ENCODE results near the gene FLAD1.
A peak's percentile ranks its signal among the peaks of the same experiment; 100 is the strongest.

FLAD1 gene

GRCh38 chr1:154937085-154937987, 45.8 kb upstream of the FLAD1 start:
- TF ChIP-seq L3MBTL2 (conservative IDR thresholded peaks at IDR 0.05) (peak; percentile 22; the same call in 1 of the 2 replicates), LEF1 (IDR thresholded peaks at IDR 0.05; ENCODE audit: borderline replicate concordance) (no peak), SUZ12 (IDR thresholded peaks at IDR 0.05) (no peak), CTBP1 (IDR thresholded peaks at IDR 0.05; ENCODE audit: borderline replicate concordance) (no peak), PKNOX1 (IDR thresholded peaks at IDR 0.05) (peak; percentile 96), ARNT (IDR thresholded peaks at IDR 0.05) (no peak), HDGF (IDR thresholded peaks at IDR 0.05; ENCODE audit: borderline replicate concordance) (no peak), FOXK2 (IDR thresholded peaks at IDR 0.05) (no peak), TARDBP (IDR thresholded peaks at IDR 0.05) (no peak), BHLHE40 (IDR thresholded peaks at IDR 0.05; ENCODE audit: borderline replicate concordance) (peak; percentile 96), SP1 (IDR thresholded peaks at IDR 0.05) (no peak), FOXM1 (IDR thresholded peaks at IDR 0.05; ENCODE audit: borderline replicate concordance) (peak; percentile 62; the same call in 1 of the 2 replicates), ELF4 (IDR thresholded peaks at IDR 0.05) (no peak)
- POLR2A ChIA-PET: interaction anchor here (0.8 to 3.2 kb wide), 19 partner anchors 8 to 327 kb away, joined by 3 to 18 read pairs (median 5); partner anchors contain the start of genes ADAM15, PBXIP1, PYGO2 and SHC1
- CTCF ChIA-PET: interaction anchor here (0.6 to 1.7 kb wide), 3 partner anchors 18 to 269 kb away, joined by 3 to 4 read pairs (median 3); partner anchors contain the start of genes PBXIP1 and SHC1
- peak; percentile 95 for DNase-seq (ENCODE audit: extremely low spot score)

GRCh38 chr1:154937988-154938386, 45.2 kb upstream of the FLAD1 start:
- DNase-seq (ENCODE audit: extremely low spot score): no peak
- POLR2A ChIA-PET: interaction anchor here (1.1 to 3.2 kb wide), 4 partner anchors 18 to 62 kb away, joined by 3 to 18 read pairs (median 8); partner anchors contain the start of genes PBXIP1 and SHC1

GRCh38 chr1:154938604-154939399, 44.3 kb upstream of the FLAD1 start:
- no peak for DNase-seq (ENCODE audit: extremely low spot score)
- CTCF ChIA-PET: interaction anchor here (0.9 to 1.0 kb wide), 2 partner anchors 13 to 269 kb away, joined by 3 to 4 read pairs; no protein-coding TSS in a partner anchor
- TF ChIP-seq NFRKB (IDR thresholded peaks at IDR 0.05): no peak
- no peak for TF ChIP-seq LEF1 (IDR thresholded peaks at IDR 0.05; ENCODE audit: borderline replicate concordance)
- TF ChIP-seq ELF4 (IDR thresholded peaks at IDR 0.05): no peak
- POLR2A ChIA-PET: interaction anchor here (1.1 to 3.2 kb wide), 2 partner anchors 17 to 61 kb away, joined by 3 to 18 read pairs; partner anchors contain the start of gene PBXIP1

More at GRCh38 chr1:154937988-154938386, 45.2 kb upstream of the FLAD1 start:
- CTCF ChIA-PET: interaction anchor here (0.6 kb wide), 1 partner anchor 269 kb away, joined by 3 read pairs; no protein-coding TSS in a partner anchor
- TF ChIP-seq PKNOX1 (IDR thresholded peaks at IDR 0.05): no peak
- no peak for TF ChIP-seq FOXM1 (IDR thresholded peaks at IDR 0.05; ENCODE audit: borderline replicate concordance)
- TF ChIP-seq HDGF (IDR thresholded peaks at IDR 0.05; ENCODE audit: borderline replicate concordance): no peak
- TF ChIP-seq ARNT (IDR thresholded peaks at IDR 0.05): no peak
- no peak for TF ChIP-seq ELF4 (IDR thresholded peaks at IDR 0.05)
- TF ChIP-seq TARDBP (IDR thresholded peaks at IDR 0.05): no peak
- no peak for TF ChIP-seq L3MBTL2 (conservative IDR thresholded peaks at IDR 0.05)
- no peak for TF ChIP-seq BHLHE40 (IDR thresholded peaks at IDR 0.05; ENCODE audit: borderline replicate concordance)
- TF ChIP-seq LEF1 (IDR thresholded peaks at IDR 0.05; ENCODE audit: borderline replicate concordance): no peak
- no peak for TF ChIP-seq ZNF384 (IDR thresholded peaks at IDR 0.05)
- TF ChIP-seq CTBP1 (IDR thresholded peaks at IDR 0.05; ENCODE audit: borderline replicate concordance): no peak
- no peak for TF ChIP-seq NFRKB (IDR thresholded peaks at IDR 0.05)
- no peak for TF ChIP-seq FOXK2 (IDR thresholded peaks at IDR 0.05)

GRCh38 chr1:154940213-154940560, 43.0 kb upstream of the FLAD1 start:
- TF ChIP-seq PKNOX1 (IDR thresholded peaks at IDR 0.05) (no peak), FOXK2 (IDR thresholded peaks at IDR 0.05) (no peak), FOXA1 (IDR thresholded peaks at IDR 0.05) (no peak), SP1 (IDR thresholded peaks at IDR 0.05) (no peak), FOXM1 (IDR thresholded peaks at IDR 0.05; ENCODE audit: borderline replicate concordance) (no peak), ZNF384 (IDR thresholded peaks at IDR 0.05) (no peak), SUZ12 (IDR thresholded peaks at IDR 0.05) (no peak)
- no peak for DNase-seq (ENCODE audit: extremely low spot score)
- POLR2A ChIA-PET: interaction anchor here (0.7 to 1.2 kb wide), 2 partner anchors 33 to 380 kb away, joined by 3 to 4 read pairs; no protein-coding TSS in a partner anchor
- CTCF ChIA-PET: interaction anchor here (0.9 kb wide), 2 partner anchors 11 to 33 kb away, joined by 3 to 4 read pairs; no protein-coding TSS in a partner anchor

- TF ChIP-seq ZNF384 (IDR thresholded peaks at IDR 0.05) (no peak), FOXM1 (IDR thresholded peaks at IDR 0.05; ENCODE audit: borderline replicate concordance) (no peak), TARDBP (IDR thresholded peaks at IDR 0.05) (no peak), FOXA1 (IDR thresholded peaks at IDR 0.05) (no peak), CTBP1 (IDR thresholded peaks at IDR 0.05; ENCODE audit: borderline replicate concordance) (no peak), PKNOX1 (IDR thresholded peaks at IDR 0.05) (no peak)
- ChIA-PET CTCF (interaction anchor here (0.6 to 0.9 kb wide), 2 partner anchors 34 to 79 kb away, joined by 3 read pairs; no protein-coding TSS in a partner anchor), POLR2A (interaction anchor here (0.6 to 1.2 kb wide), 2 partner anchors 33 to 178 kb away, joined by 4 read pairs; no protein-coding TSS in a partner anchor)
- no peak for DNase-seq (ENCODE audit: extremely low spot score)
These were observed 42.4 kb upstream of the FLAD1 start for GRCh38 chr1:154940651-154941194.

All from HEK293T (cell line).